ENCODE results near the gene MRPS6. TPM values are rescaled to one million over a fixed set of nuclear protein-coding genes. Genes with fewer than 3 reads are reported as not detected.

Gene MRPS6
- total RNA-seq, 1 experiment from 2014 or later: 41.0 TPM

DNA sequence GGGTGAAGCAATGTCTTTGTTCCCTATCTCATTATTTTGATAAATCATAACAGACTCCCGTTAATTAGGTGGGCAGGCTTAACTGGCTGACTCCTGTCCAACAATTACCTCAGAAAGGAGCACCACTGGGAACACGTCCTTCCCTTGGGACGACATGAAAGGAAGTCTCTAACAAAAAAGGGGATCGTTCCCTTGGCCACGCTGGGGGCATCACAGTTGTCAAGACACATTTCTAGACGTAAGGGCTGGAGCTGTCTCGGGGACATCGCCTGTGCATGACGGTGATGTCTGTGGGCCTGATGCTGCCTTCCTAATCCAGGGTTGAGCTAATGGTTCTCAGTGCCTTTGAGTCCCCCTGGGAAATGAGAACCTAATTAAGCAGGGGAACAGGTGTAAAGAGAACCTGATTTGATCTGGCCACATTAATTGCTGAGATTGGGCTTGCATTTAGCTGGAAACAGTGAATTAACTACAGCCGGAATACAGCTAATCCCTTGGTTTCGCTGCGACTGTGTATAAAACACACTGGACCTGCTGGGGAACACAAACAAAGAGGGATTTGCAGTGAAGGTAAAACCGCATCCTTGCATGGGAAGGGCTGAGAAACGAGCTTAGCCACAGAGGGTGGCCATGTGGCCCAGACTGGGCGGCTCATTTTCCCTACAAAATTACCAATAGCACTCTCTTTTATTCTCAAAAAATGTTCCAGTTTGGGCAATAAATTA, 111.8 kb downstream of the MRPS6 start:
- no peak for DNase-seq
- no peaks in the 10 kb centered on the region for H3F3A ChIP-seq (ENCODE audit: insufficient read depth, low read depth)
- H3K9me3 ChIP-seq (ENCODE audit: insufficient read depth, low read depth): no peaks in the 10 kb centered on the region
- TF ChIP-seq, protein P1, sequence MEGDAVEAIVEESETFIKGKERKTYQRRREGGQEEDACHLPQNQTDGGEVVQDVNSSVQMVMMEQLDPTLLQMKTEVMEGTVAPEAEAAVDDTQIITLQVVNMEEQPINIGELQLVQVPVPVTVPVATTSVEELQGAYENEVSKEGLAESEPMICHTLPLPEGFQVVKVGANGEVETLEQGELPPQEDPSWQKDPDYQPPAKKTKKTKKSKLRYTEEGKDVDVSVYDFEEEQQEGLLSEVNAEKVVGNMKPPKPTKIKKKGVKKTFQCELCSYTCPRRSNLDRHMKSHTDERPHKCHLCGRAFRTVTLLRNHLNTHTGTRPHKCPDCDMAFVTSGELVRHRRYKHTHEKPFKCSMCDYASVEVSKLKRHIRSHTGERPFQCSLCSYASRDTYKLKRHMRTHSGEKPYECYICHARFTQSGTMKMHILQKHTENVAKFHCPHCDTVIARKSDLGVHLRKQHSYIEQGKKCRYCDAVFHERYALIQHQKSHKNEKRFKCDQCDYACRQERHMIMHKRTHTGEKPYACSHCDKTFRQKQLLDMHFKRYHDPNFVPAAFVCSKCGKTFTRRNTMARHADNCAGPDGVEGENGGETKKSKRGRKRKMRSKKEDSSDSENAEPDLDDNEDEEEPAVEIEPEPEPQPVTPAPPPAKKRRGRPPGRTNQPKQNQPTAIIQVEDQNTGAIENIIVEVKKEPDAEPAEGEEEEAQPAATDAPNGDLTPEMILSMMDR (conservative IDR thresholded peaks at IDR 0.05): no peak
- TF ChIP-seq EZH2 (IDR thresholded peaks at IDR 0.05; ENCODE audit: low read depth): no peak
- H3K4me1 ChIP-seq (replicated peaks; ENCODE audit: insufficient read depth): no peaks in the 10 kb centered on the region
- no peaks in the 10 kb centered on the region for H3K79me2 ChIP-seq (ENCODE audit: low read depth)
- H3K27ac ChIP-seq: no peak overlapping the region
- no peak overlapping the region for H3K4me2 ChIP-seq
- H3K9me2 ChIP-seq (ENCODE audit: insufficient read depth): no peaks in the 10 kb centered on the region
- H3K4me3 ChIP-seq: no peak overlapping the region
- no peak overlapping the region for H2AFZ ChIP-seq
- H3K27me3 ChIP-seq (ENCODE audit: insufficient read depth, low read depth): no peaks in the 10 kb centered on the region
- H4K20me1 ChIP-seq (ENCODE audit: insufficient read depth): no peaks in the 10 kb centered on the region
- H3K36me3 ChIP-seq (ENCODE audit: low read depth): no peaks in the 10 kb centered on the region
- intact Hi-C loops (cut with micrococcal nuclease; ENCODE audit: unreplicated experiment): no loop called here
- ChIA-PET POLR2A (ENCODE audit: unreplicated experiment) (interaction anchor here (0.6 kb wide), 2 partner anchors 131 to 357 kb away, joined by 3 to 4 read pairs; no protein-coding TSS in a partner anchor), CTCF (no interaction called here)
- BruUV-seq (replicated peaks): no TSS peak

DNA sequence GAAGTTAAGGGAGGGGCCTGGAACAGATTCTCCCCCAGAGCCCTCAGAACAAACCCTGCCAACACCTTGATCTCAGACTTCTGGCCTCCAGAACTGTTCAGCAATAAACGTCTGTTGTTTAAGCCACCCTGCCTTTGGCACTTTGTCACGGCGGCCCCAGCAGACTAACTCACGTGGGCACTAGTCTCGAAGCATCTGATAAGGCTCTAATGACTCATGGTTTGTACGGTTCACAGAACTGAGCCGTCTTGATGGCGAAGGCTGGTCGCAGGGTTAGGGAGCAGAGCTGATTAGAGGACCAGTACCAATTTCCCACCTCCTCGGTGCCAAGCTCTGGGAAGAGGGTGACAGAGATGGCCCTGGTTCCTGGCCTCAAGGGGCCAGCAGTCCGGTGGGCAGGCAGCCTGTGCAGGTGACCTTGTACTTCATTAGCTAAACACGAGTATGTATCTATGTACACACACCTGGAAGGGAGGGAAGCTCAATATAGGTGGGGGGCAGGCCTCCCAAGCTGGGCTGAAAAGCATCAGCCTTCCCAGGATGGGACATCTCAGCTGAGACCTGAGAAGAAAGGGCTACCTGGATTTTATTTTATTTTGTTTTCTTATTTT, 112.8 kb downstream of the MRPS6 start:
- BruUV-seq (replicated peaks): no TSS peak
- H3K36me3 ChIP-seq (ENCODE audit: low read depth): no peaks in the 10 kb centered on the region
- no peak overlapping the region for H3K4me3 ChIP-seq
- DNase-seq: no peak
- H3K79me2 ChIP-seq (ENCODE audit: low read depth): no peaks in the 10 kb centered on the region
- no peak overlapping the region for H2AFZ ChIP-seq
- no peak overlapping the region for H3K27ac ChIP-seq
- ChIA-PET POLR2A (ENCODE audit: unreplicated experiment) (interaction anchor here (0.6 kb wide), 1 partner anchor 356 kb away, joined by 4 read pairs; no protein-coding TSS in a partner anchor), CTCF (no interaction called here)
- TF ChIP-seq, protein P1 (conservative IDR thresholded peaks at IDR 0.05): no peak
- TF ChIP-seq EZH2 (IDR thresholded peaks at IDR 0.05; ENCODE audit: low read depth): no peak
- no peaks in the 10 kb centered on the region for H3K9me3 ChIP-seq (ENCODE audit: insufficient read depth, low read depth)
- H3K4me2 ChIP-seq: no peak overlapping the region
- intact Hi-C loops (cut with micrococcal nuclease; ENCODE audit: unreplicated experiment): no loop called here
- no peaks in the 10 kb centered on the region for H4K20me1 ChIP-seq (ENCODE audit: insufficient read depth)
- no peaks in the 10 kb centered on the region for H3K4me1 ChIP-seq (replicated peaks; ENCODE audit: insufficient read depth)
- H3K9me2 ChIP-seq (ENCODE audit: insufficient read depth): no peaks in the 10 kb centered on the region
- H3F3A ChIP-seq (ENCODE audit: insufficient read depth, low read depth): no peaks in the 10 kb centered on the region
- H3K27me3 ChIP-seq (ENCODE audit: insufficient read depth, low read depth): no peaks in the 10 kb centered on the region

DNA sequence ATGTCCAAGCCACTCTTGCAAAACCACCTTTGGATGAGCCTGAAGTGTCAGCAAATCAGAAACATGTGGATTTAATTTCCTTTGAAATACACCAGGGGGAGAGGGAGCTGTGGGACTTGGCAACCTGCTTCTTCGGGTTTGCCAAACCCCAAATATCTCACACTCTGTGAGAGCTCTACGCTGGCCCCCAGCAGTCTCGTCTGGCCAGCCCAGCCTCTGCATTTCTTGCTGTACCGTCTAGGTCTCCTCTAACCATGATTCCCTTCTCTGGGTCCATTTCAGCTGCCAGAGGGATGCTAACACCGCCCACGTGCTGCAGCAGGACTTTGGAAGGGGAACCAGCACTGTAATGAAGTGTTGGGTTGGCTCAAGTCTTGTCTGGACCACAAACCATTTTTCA, 114.6 kb downstream of the MRPS6 start:
- Histone ChIP-seq H3K4me1 (replicated peaks; ENCODE audit: insufficient read depth) (no peaks in the 10 kb centered on the region), H3K4me2 (no peak overlapping the region), H4K20me1 (ENCODE audit: insufficient read depth) (no peaks in the 10 kb centered on the region), H3K9me2 (ENCODE audit: insufficient read depth) (no peaks in the 10 kb centered on the region), H2AFZ (no peak overlapping the region), H3K9me3 (ENCODE audit: insufficient read depth, low read depth) (no peaks in the 10 kb centered on the region), H3K27ac (no peak overlapping the region), H3K4me3 (no peak overlapping the region), H3K27me3 (ENCODE audit: insufficient read depth, low read depth) (no peaks in the 10 kb centered on the region), H3F3A (ENCODE audit: insufficient read depth, low read depth) (no peaks in the 10 kb centered on the region), H3K79me2 (ENCODE audit: low read depth) (no peaks in the 10 kb centered on the region), H3K36me3 (ENCODE audit: low read depth) (no peaks in the 10 kb centered on the region)
- intact Hi-C loops (cut with micrococcal nuclease; ENCODE audit: unreplicated experiment): no loop called here
- DNase-seq: no peak
- no TSS peak for BruUV-seq (replicated peaks)
- CTCF ChIA-PET: no interaction called here
- POLR2A ChIA-PET (ENCODE audit: unreplicated experiment): no interaction called here
- TF ChIP-seq EZH2 (IDR thresholded peaks at IDR 0.05; ENCODE audit: low read depth): no peak
- TF ChIP-seq, protein P1 (conservative IDR thresholded peaks at IDR 0.05): no peak

All from PC-9 (cell line).